Neural cell (in vitro differentiated cells): Measurements from ENCODE around the gene TRPM5. TPM values are rescaled to one million over a fixed set of nuclear protein-coding genes. Genes with fewer than 3 reads are reported as not detected.

Experiments
- H2AFZ ChIP-seq: fragments of 200-600, 300-800 bp; sonication (generic), shearing (Covaris generic); 2 replicates; pipeline ENCODE4 v1.6.0; 2014; ENCODE audit warnings: low read depth, mild to moderate bottlenecking, antibody characterized with exemption, low read length, moderate library complexity
- H3F3A ChIP-seq: fragments of 200-600 bp; shearing (Covaris generic); 2 replicates; pipeline ENCODE4 v1.6.1; 2016; ENCODE audit warnings: mild to moderate bottlenecking, moderate library complexity, mixed read lengths, antibody characterized with exemption, low read length; ENCODE audit not compliant: insufficient read depth, poor library complexity, severe bottlenecking
- H3K27ac ChIP-seq: fragments of 200-600, 300-800 bp; sonication (generic), shearing (Covaris generic); 2 replicates; pipeline ENCODE4 v1.5.1; 2014; ENCODE audit warnings: mild to moderate bottlenecking, low read length, moderate library complexity
- H3K27me3 ChIP-seq: fragments of 300-800, 200-600 bp; sonication (generic), shearing (Covaris generic); 2 replicates; pipeline ENCODE4 v1.6.0; 2014; ENCODE audit warnings: mild to moderate bottlenecking, low read depth, low read length, moderate library complexity; ENCODE audit not compliant: insufficient read depth
- H3K36me3 ChIP-seq: fragments of 300-800, 200-600 bp; sonication (generic), shearing (Covaris generic); 2 replicates; pipeline ENCODE4 v1.5.1; 2014; ENCODE audit warnings: mild to moderate bottlenecking, antibody characterized with exemption, low read length, moderate library complexity; ENCODE audit not compliant: insufficient read depth
- H3K4me2 ChIP-seq: fragments of 300-800, 200-600 bp; sonication (generic), shearing (Covaris generic); 2 replicates; pipeline ENCODE4 v1.6.0; 2014; ENCODE audit warnings: mild to moderate bottlenecking, low read length
- H3K4me3 ChIP-seq: fragments of 300-800, 200-600 bp; sonication (generic), shearing (Covaris generic); 2 replicates; pipeline ENCODE4 v1.5.1; 2014; ENCODE audit warnings: mild to moderate bottlenecking, low read length, moderate library complexity
- H3K79me2 ChIP-seq: fragments of 200-600 bp; shearing (Covaris generic); replicated peaks from 2 replicates; pipeline ENCODE4 v1.6.0; 2014; ENCODE audit warnings: mild to moderate bottlenecking, low read length, moderate library complexity; ENCODE audit not compliant: insufficient read depth
- H3K9ac ChIP-seq: fragments of 300-800, 200-600 bp; sonication (generic), shearing (Covaris generic); 2 replicates; pipeline ENCODE4 v1.6.1; 2016; ENCODE audit warnings: mild to moderate bottlenecking, low read length, mixed read lengths
- H3K9me2 ChIP-seq: fragments of 200-600 bp; shearing (Covaris generic); 2 replicates; pipeline ENCODE4 v1.6.1; 2016; ENCODE audit warnings: mild to moderate bottlenecking, low read length, mixed read lengths; ENCODE audit not compliant: insufficient read depth
- H3K9me3 ChIP-seq: fragments of 200-600, 300-800 bp; sonication (generic), shearing (Covaris generic); 2 replicates; pipeline ENCODE4 v1.6.1; 2016; ENCODE audit warnings: mild to moderate bottlenecking, mixed run types, low read length, moderate library complexity, mixed read lengths
- H4K20me1 ChIP-seq: fragments of 200-600 bp; shearing (Covaris generic); 2 replicates; pipeline ENCODE4 v1.6.1; 2016; ENCODE audit warnings: mild to moderate bottlenecking, mixed run types; ENCODE audit not compliant: insufficient read depth
- CTCF ChIP-seq: fragments of 450-650 bp; IDR thresholded peaks from 2 replicates; pipeline ENCODE4 v1.5.1; 2014; ENCODE audit warnings: antibody characterized with exemption, mild to moderate bottlenecking, moderate library complexity; ENCODE audit not compliant: poor library complexity, severe bottlenecking
- EP300 ChIP-seq: fragments of 450-650 bp; conservative IDR thresholded peaks from 2 replicates; pipeline ENCODE4 v1.6.1; 2014; ENCODE audit warnings: antibody characterized with exemption, mild to moderate bottlenecking, moderate library complexity; ENCODE audit not compliant: poor library complexity, severe bottlenecking
- EZH2 ChIP-seq: fragments of 200-600, 300-800 bp; shearing (Covaris generic), sonication (generic); IDR thresholded peaks from 2 replicates; pipeline ENCODE4 v1.6.1; 2014; ENCODE audit warnings: antibody characterized with exemption, low read length, borderline replicate concordance, mild to moderate bottlenecking; ENCODE audit not compliant: insufficient read depth, poor library complexity, severe bottlenecking
- MXI1 ChIP-seq: fragments of 450-650 bp; conservative IDR thresholded peaks from 2 replicates; pipeline ENCODE4 v1.6.1; 2014; ENCODE audit warnings: antibody characterized with exemption, mild to moderate bottlenecking; ENCODE audit not compliant: poor library complexity, severe bottlenecking
- POLR2AphosphoS5 ChIP-seq: IDR thresholded peaks from 2 replicates; pipeline ENCODE4 v1.6.1; 2012
- RAD21 ChIP-seq: fragments of 450-650 bp; conservative IDR thresholded peaks from 2 replicates; pipeline ENCODE4 v1.6.1; 2014; ENCODE audit warnings: antibody characterized with exemption, mild to moderate bottlenecking, moderate library complexity
- REST ChIP-seq: IDR thresholded peaks from 2 replicates; pipeline ENCODE4 v1.6.1; 2012; ENCODE audit warnings: borderline replicate concordance
- SMC3 ChIP-seq: fragments of 450-650 bp; conservative IDR thresholded peaks from 2 replicates; pipeline ENCODE4 v1.6.1; 2014; ENCODE audit warnings: antibody characterized with exemption, mild to moderate bottlenecking, moderate library complexity; ENCODE audit not compliant: poor library complexity
- TAF1 ChIP-seq: IDR thresholded peaks from 2 replicates; pipeline ENCODE4 v1.6.1; 2012; ENCODE audit warnings: low read depth
- polyA plus RNA-seq: library from polyadenylated mRNA; depleted of rRNA; stranded (reverse); fragments of >200 nt; gene quantifications from 2 replicates; pipeline ENCODE4 v1.2.3, GENCODE V29; 2014

The TRPM5 gene
- polyA plus RNA-seq, 1 donor from 2014 or later, result not detected

GRCh38 chr11:2402106-2402505, 42.2 kb downstream of the TRPM5 start:
- H3F3A ChIP-seq, result no peaks in the 10 kb centered on the region
- H3K4me2 ChIP-seq, result peak overlapping the region; percentile 99
- H2AFZ ChIP-seq, result no peak overlapping the region
- no peaks in the 10 kb centered on the region for H3K9me2 ChIP-seq
- TF ChIP-seq EZH2, result no peak
- no peak for TF ChIP-seq MXI1
- no peak for TF ChIP-seq REST
- no peak for TF ChIP-seq TAF1
- TF ChIP-seq CTCF, result no peak
- TF ChIP-seq RAD21, result no peak
- no peak for TF ChIP-seq EP300
- no peak for TF ChIP-seq SMC3
- no peak for TF ChIP-seq POLR2AphosphoS5
- no peaks in the 10 kb centered on the region for H3K36me3 ChIP-seq
- H4K20me1 ChIP-seq, result no peaks in the 10 kb centered on the region
- H3K27ac ChIP-seq, result no peak overlapping the region
- H3K79me2 ChIP-seq, result peaks cover 13% of the 10 kb centered on the region
- no peak overlapping the region for H3K9ac ChIP-seq
- H3K9me3 ChIP-seq, result no peaks in the 10 kb centered on the region
- peak overlapping the region; percentile 86 for H3K4me3 ChIP-seq
- no peaks in the 10 kb centered on the region for H3K27me3 ChIP-seq

GRCh38 chr11:2401436-2401984, 42.8 kb downstream of the TRPM5 start:
- Histone ChIP-seq H3K9ac (peak overlapping the region; percentile 96), H3K9me3 (no peaks in the 10 kb centered on the region), H3F3A (no peaks in the 10 kb centered on the region), H3K79me2 (peaks cover 13% of the 10 kb centered on the region), H4K20me1 (no peaks in the 10 kb centered on the region), H3K27me3 (no peaks in the 10 kb centered on the region), H3K9me2 (no peaks in the 10 kb centered on the region), H3K36me3 (no peaks in the 10 kb centered on the region), H3K4me2 (peak overlapping the region; percentile 99), H3K4me3 (peak overlapping the region; percentile 86), H2AFZ (no peak overlapping the region), H3K27ac (peak overlapping the region; percentile 85)
- TF ChIP-seq TAF1, result no peak
- TF ChIP-seq CTCF, result no peak
- peak; percentile 4 for TF ChIP-seq REST
- TF ChIP-seq EZH2, result no peak
- TF ChIP-seq RAD21, result no peak
- TF ChIP-seq POLR2AphosphoS5, result no peak
- TF ChIP-seq MXI1, result no peak
- TF ChIP-seq EP300, result no peak
- no peak for TF ChIP-seq SMC3
